HUDEP-2 (cell line): ENCODE data around the gene STRBP.
"Not testable (repeated sequence)": the region's sequence is repeated elsewhere in the genome, so short reads cannot be mapped to it uniquely, and the experiment has no call there.

Source experiments
- DNase-seq, 76 experiments: peaks; one replicate each; lab custom pipeline; 2025; ENCODE audit not compliant: unreplicated experiment in 76 of 76; lab: John Stamatoyannopoulos, UW

The STRBP gene

DNA sequence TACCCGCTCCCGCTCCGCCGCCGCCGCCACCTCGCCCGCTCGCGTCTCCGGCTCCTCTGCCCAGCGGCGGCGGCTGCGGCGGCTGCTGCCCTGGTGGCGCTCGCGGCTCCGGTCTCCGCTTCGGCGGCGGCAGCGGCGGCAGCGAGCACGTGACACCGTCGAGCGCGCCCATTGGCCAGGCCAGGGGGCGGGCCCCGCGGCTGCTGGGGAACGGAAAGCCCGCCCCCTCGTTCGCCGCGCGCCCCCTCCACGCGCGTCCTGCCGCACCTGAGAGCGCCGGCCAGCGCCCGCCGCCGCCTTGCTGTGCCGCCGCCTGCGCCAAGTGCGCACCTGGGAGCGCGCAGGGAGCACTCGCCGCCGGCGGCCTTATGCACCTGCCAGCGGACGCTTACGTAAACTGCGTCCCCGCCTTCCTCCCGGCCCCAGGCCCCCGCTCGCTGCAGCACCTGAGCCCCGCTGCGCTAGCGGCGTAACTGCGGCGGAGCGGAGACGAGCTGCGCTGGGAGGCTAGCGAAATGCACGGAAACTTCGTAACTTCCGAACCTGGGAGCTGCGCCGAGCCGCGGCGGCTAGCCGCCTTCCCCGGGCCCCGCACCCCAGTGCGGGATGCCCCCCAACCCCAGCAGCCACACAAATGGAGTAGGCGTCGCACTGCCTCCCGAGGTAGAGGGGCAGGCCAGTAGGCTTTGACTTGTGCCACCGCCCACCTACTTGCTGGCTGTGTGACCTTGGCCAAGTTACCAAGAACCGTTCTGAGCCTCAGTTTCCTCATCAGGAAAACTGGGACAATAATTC is at the start of gene STRBP:
STRBP (minus strand) TSS at position 122 of the 795 bp plus-strand sequence. CDS start 84,452 bp downstream, outside the sequence.
- peak in 73 of 76 experiments; percentile 18 to 88 (median 76) for DNase-seq

DNA sequence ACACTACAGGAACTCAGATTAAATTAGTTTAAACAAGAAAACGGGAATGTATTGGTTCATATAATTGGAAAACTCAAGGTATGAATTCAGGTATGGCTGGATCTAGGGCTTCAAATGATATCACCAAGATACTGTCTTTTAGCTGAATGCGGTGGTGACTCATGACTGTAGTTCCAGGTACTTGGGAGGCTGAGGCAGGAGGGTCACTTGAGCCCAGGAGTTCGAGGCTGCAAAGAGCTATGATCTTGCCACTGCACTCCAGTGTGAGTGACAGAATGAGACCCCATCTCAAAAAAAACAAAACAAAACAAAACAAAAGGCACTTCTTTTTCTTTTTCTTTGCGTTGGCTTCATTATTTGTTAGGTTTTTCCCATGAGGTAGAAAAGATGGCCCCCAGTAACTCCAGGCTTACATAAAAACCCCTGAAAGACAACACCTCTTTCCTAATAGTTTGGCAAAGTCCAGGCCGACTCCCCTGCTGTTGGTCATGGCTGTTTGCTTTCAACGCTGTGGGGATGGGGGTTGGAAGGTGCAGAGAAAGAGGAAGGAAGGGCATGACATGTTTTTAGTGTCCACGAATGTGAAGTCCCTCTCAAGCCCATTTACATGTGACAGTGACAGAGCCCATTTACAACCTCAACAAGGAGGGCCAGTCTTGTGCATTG is 47.8 kb upstream of the STRBP start:
- peak in 1 of 76 experiments; percentile 25 for DNase-seq

DNA sequence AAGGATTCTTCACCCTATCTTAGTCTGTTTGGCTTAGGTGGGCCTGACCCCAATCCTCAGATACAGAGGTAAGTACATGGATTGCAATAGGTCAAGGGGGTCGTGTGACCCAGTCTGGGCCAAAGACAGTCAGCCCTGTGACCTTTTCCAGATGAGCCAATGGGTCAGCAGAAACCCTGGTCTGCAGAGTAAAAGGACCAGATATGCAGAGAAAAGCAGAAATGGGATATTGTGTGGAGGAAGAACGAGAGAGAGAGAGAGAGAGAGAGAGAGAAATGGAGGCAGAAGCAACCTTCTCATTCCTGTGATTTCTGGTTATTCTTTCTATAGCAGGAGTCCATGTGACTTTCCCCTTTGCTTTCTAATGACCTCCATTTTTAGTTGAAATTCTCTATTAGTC is 47.2 kb upstream of the STRBP start:
- no peak for DNase-seq

GRCh38 chr9:123314617-123315016 is 46.2 kb upstream of the STRBP start:
- DNase-seq: no peak

- DNase-seq: no peak
These were observed 44.0 kb upstream of the STRBP start for GRCh38 chr9:123312306-123312877.

- no peak for DNase-seq
These were observed 42.9 kb upstream of the STRBP start for GRCh38 chr9:123311250-123311752.

DNA sequence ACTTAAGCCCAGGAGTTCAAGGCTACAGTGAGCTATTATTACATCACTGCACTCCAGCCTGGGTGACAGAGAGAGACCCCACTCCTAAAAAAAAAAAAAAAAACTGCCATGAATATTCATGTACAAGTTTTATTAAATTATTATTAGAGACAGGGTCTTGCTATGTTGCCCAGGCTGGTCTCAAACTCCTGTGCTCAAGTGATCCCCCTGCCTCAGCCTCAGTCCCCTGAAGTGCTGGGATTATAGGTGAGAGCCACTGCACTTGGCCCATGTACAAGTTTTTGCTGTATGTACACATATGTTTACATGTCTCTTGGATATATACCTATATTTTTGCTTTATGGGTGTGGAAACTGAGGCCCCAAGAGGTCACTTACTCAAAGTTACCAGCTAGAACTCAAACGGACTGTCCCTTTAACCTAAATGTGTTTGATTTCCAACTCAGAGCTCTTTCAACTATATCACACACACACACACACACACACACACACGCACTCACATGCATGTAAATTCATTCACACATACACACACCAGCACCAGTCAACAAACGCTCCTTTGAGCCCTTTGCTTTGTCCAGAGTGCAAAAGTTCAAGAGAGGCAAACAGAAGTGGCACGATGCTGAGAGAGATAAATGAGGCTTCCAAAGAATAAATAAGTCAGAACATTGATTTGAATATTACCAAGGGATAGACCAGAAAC is 42.3 kb upstream of the STRBP start:
- no peak for DNase-seq

DNA sequence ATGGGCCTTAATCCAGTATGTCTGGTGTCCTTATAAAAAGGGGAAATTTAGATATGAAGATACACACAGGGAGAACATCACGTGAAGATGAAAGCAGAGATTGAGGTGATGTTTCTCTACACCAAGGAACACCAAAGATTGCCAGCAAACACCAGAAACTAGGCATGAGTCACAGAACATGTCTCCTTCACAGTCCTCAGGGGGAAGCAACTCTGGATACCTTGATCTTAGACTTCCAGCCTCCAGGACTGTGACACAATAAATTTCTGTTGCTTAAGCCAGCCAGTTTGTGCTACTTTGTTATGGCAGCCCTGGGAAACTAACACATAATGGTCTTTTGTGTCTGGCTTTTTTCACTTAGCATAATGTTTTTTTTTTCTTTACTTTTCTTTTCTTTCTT is 41.2 kb upstream of the STRBP start:
- peak in 3 of 76 experiments; percentile 13 to 30 (median 16) for DNase-seq

DNA sequence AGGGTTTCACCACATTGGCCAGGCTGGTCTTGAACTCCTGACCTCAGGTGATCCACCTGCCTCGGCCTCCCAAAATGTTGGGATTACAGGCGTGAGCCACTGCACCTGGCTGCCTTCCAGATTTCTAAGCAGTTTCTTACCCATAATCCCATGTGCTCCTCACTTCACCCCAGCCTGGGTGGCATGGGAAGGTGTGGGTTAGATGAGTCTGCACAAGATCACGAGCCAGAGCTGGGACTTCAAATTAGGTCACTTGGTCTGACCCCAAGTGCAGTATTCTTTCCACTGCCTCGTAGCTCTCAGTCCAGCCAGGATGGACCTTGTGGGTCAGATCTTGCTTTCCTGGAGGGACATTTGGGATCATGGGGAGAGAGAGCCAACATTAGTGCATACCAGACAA is 37.5 kb upstream of the STRBP start:
- peak in 58 of 76 experiments; percentile 8 to 71 (median 44) for DNase-seq

- DNase-seq: peak in 5 of 76 experiments; percentile 53 to 83 (median 59)
These were observed 35.9 kb upstream of the STRBP start for GRCh38 chr9:123304340-123304691.

GRCh38 chr9:123302348-123303214 is 34.2 kb upstream of the STRBP start:
- no peak for DNase-seq

DNA sequence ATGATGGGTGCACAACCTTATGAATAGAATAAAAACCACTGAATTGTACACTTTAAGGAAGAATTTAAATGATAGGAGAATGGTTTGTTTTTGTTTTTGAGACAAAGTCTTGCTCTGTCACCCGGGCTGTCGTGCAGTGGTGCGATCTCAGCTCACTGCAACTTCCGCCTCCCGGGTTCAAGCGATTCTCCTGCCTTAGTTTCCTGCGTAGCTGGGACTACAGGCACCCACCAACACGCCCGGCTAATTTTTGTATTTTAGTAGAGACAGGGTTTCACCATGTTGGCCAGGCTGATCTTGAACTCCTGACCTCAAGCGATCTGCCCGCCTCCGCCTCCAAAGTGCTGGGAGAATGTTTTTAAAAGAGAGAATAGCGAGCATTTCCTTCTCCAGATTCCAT is 33.5 kb upstream of the STRBP start:
- DNase-seq: not testable (repeated sequence)

- DNase-seq: peak in 1 of 76 experiments; percentile 10
These were observed 32.2 kb upstream of the STRBP start for GRCh38 chr9:123300554-123300953.

- DNase-seq: peak in 1 of 76 experiments; percentile 19
These were observed 31.3 kb upstream of the STRBP start for GRCh38 chr9:123299558-123300126.

GRCh38 chr9:123296174-123296573 is 27.8 kb upstream of the STRBP start:
- DNase-seq: no peak

DNA sequence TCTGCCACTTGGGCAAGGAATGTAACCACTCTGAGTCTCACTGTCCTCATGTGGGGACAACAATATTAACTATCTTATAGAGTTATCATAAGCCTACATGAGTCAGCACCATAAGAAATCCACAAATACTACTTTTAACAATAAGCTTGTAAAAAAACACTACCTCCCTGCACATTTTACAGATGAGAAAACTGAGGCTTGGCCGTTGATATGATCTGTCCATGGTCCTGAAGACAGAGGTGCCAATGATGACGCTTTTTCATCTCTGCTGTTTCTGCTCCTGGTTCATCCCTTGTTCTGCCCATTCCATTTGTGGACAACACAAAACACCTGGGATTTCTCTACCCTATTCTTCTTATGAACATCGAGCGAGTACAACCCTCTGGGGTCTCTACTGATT is 23.4 kb upstream of the STRBP start:
- DNase-seq: no peak

DNA sequence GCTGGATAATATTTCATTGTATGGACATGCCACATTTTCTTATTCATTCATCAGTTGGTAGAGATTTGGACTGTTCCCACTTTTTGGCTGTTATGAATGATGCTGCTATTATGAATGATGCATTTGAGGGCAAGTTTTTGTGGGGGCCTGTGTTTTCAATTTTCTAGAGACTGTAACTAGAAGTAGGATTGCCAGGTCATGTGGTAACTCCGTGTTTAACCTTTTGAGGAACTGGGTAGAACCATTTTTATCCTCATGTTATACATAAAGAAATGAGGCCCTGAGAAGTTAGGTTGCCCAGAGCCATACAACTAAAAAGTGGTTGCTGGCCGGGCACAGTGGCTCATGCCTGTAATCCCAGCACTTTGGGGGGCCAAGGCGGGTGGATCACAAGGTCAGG is 22.4 kb upstream of the STRBP start:
- no peak for DNase-seq

- DNase-seq: no peak
These were observed 19.3 kb upstream of the STRBP start for GRCh38 chr9:123287639-123288038.

DNA sequence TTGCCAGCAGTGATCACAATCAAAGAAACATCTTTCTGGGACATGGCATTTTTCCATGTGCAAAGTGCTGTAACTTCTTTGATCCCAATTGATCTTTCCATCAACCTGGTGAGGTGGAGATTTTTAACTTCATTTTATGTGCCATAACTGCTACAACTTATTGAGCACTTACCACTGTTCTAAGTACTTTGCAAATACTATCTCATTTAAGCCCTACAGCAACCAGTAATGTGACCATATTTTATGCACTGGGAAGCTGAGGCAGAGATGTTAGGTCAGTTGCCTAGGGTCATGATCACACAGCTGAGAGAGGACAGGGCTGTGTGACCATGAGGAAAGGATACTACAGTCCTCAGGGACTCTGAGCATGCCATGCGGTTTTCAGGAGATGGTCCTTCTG is 17.9 kb upstream of the STRBP start:
- DNase-seq: no peak

DNA sequence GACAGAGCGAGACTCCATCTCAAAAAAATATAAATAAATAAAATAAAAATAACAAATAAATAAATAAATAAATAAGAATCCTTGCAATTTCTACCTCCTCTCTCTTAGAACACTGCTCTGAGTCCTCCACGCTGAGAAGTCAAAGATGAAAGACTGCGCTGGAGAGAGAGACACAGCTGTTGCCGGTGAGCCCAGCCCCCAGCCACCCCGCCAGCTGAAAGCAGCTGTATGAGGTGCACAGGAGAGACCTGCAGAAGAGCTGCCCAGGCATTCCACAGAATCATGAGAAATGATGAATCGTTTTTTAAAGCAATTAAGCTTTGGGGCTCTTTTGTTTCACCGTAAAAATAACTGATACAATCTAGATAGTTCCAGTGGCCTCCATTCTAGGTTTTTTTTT is 16.3 kb upstream of the STRBP start:
- DNase-seq: no peak
